Fibroblast of skin of right biceps (primary cell): ENCODE data around the gene PAPOLA.
"Not testable (repeated sequence)": the region's sequence is repeated elsewhere in the genome, so short reads cannot be mapped to it uniquely, and the experiment has no call there.

Source experiments
- DNase-seq: peaks from one replicate; pipeline ENCODE4 v3.0.0-alpha.2; 2013

The PAPOLA gene

DNA sequence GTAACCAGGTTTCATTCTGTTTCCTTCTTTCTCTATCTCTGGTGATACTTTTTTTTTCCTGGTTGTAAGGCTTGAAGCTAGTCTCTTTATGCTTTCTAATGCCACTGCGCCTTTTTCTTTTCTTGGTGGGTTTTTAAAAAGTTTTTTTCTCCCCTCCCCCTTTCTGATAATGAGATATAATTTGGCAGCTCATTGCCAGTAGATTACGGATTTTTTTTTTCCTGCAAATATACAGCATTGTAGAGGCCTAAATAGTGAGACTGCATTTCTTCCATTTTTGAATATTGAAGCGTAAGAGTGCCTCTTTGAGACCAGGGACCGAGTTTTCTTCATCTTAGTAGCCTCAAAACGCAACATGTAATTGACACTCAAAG lies 1.1 kb downstream of the PAPOLA start:
- DNase-seq, result no peak

DNA sequence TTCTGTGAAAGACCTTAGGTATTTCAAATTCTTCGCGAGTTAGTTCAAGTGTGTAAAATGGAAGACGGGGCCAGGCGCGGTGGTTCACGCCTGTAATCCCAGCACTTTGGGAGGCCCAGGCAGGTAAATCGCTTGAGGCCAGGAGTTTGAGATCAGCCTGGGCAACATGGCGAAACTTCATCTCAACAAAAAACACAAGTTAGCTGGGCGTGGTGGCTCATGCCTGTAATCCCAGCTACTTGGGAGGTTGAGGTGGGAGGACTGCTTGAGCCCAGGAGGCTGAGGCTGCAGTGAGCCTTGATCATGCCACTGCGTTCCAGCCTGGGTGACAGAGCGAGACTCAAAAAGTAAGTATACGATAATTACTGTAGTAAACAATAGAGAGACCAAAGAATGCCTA lies 2.2 kb downstream of the PAPOLA start:
- DNase-seq, result not testable (repeated sequence)

DNA sequence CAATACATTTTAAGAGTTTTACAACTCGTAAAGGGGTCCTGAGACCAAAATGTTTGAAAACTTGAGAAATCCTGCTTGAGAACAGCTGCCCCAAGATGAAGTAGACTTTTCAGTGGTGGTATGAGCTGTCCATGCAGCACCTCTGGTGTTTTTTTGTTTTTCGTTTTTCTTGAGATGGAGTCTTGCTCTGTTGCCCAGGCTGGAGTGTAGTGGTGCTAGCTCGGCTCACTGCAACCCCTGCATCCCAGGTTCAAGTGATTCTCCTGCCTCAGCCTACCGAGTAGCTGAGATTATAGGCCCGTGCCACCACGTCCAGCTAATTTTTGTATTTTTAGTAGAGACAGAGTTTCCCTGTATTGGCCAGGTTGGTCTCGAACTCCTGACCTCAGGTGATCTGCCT lies 5.5 kb downstream of the PAPOLA start:
- DNase-seq, result no peak

DNA sequence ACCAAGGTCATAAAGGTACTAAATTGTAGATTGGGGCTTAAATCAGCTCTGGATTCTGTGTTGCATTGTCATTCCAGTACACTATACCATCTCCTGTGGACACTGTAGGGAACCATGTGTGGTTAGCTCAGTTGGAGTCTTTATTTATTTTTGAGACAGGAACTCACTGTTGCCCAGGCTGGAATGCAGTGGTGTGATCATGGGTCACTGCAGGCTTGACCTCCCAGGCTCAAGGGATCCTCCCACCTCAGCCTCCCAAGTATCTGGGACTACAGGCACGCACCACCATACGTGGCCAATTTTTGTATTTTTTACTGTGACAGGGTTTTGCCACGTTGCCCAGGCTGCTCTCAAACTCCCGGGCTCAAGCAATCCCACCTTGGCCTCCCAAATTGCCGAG lies 6.7 kb downstream of the PAPOLA start:
- DNase-seq, result no peak

- DNase-seq, result no peak
These were observed 7.4 kb downstream of the PAPOLA start for GRCh38 chr14:96509457-96510090.

- DNase-seq, result no peak
These were observed 9.0 kb downstream of the PAPOLA start for GRCh38 chr14:96511146-96511545.

GRCh38 chr14:96511667-96512066 lies 9.5 kb downstream of the PAPOLA start:
- no peak for DNase-seq

- no peak for DNase-seq
These were observed 9.9 kb downstream of the PAPOLA start for GRCh38 chr14:96512122-96512521.

- DNase-seq, result no peak
These were observed 10.6 kb downstream of the PAPOLA start for GRCh38 chr14:96512602-96513397.

DNA sequence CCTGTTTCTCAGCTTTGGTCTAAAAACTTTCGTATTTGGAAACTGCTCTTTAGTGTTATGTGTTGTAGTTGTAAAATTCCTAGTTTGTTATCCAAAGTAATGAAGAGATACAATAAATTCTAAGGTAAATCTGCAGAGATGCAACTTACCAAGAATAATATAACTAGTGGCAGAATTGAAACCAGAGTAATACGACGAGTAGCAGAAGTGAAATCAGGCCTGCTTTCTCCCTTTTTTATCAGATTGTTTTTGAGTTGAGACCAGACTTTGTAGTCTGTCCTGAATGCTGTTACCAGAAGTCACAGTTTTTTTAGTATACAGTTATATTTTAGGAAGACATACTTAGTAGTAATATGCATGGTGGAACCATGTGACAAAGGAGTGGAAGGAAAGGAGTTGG lies 12.5 kb downstream of the PAPOLA start:
- no peak for DNase-seq

- no peak for DNase-seq
These were observed 13.5 kb downstream of the PAPOLA start for GRCh38 chr14:96515731-96516130.

- DNase-seq, result no peak
These were observed 14.2 kb downstream of the PAPOLA start for GRCh38 chr14:96516351-96516750.

DNA sequence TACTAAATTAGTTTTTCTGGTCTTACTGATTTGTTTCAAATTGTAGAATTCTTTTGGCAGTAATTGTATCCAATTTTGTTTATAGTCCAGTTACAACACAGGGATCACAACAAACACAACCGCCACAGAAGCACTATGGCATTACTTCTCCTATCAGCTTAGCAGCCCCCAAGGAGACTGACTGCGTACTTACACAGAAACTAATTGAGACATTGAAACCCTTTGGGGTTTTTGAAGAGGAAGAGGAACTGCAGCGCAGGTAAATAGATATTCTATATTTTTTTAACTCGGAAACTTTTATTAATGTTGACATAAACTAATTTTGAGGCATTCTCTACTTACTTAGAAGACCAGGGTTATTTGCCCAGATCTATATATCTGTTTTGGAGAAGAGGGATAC lies 17.8 kb downstream of the PAPOLA start:
- DNase-seq, result no peak

GRCh38 chr14:96525452-96525851 lies 23.3 kb downstream of the PAPOLA start:
- no peak for DNase-seq

- no peak for DNase-seq
These were observed 30.4 kb downstream of the PAPOLA start for GRCh38 chr14:96532632-96533031.

GRCh38 chr14:96536807-96537206 lies 34.6 kb downstream of the PAPOLA start:
- DNase-seq, result no peak

GRCh38 chr14:96538097-96538989 lies 36.2 kb downstream of the PAPOLA start:
- DNase-seq, result peak; percentile 18

DNA sequence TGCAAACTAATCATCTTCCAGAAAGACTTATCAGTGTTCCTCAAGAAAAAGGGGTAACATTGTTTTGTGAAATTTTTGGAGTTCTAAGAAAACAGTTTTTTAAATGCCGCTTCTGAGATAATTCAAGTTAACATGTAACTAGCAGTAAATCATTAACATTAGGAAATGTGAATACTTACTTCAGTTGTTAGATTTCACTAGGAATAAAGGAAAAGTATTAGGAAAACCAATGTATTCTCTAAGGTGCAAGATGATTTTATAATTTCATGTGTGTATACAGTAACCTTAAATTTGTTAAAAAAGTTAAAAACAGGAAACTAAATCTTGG lies 36.8 kb downstream of the PAPOLA start:
- no peak for DNase-seq

DNA sequence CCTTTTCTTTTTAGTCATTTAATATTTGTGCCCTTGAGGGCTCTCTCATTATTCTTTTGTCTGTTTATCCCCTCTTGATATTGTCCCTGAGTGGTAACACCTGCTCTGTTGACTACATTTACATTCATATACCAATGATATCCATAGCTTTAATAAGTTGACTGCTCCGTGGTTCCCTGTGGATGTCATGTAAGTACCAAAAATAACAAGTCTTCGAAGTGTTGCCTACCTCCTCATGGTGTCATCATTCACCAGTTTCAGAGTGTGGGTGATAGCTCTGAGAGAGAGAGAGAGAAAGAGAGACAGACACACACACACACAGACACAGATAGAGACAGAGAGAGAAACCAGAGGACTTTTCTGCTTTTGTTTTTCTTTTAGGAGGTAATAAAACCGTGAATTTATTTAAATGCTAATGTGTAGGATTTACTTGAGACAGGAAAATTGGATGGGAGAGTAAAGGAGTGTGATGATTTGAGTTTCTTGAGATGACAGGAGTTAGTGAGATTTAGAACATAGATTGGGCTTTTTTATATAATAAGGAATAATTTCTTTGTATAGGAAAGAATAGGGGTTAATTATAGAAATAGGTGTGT lies 52.2 kb downstream of the PAPOLA start:
- no peak for DNase-seq

GRCh38 chr14:96559571-96559970 lies 57.4 kb downstream of the PAPOLA start:
- no peak for DNase-seq

- DNase-seq, result no peak
These were observed 62.2 kb downstream of the PAPOLA start for GRCh38 chr14:96564389-96564788.

GRCh38 chr14:96565811-96566210 lies 63.6 kb downstream of the PAPOLA start:
- no peak for DNase-seq

- DNase-seq, result peak; percentile 46
These were observed 65.2 kb downstream of the PAPOLA start for GRCh38 chr14:96567289-96567899.
